ENCODE data around the gene PARP15. TPM values are rescaled to one million over a fixed set of nuclear protein-coding genes. Genes with fewer than 3 reads are reported as not detected.

The PARP15 gene
- total and polyA plus RNA-seq, 2 of the 4 experiments (the other 2 are of a cell fraction): 0.10 TPM; not detected in 1

DNA sequence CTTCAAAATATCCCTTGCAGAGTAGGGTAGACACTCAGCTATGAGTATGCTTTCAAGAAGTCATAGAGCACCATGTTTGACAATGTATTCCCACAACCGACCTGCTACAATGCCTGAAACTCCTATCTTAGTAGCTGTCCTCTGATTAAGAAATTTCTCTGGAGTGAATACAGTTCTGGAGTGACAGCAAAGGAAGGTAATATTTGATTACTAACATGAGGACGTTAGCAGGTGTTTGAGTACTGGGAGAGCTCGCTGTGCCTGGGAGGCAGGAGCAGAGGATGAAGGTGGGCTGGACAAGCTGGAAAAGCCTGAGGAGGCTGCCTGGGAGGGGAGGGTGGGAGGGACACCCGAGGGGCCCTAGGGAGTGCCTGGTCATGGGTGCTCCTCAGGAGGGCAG lies 42.9 kb downstream of the PARP15 start:
- Histone ChIP-seq H4K91ac (ENCODE audit: insufficient read depth, low read depth, low read length) (no peak overlapping the region), H3K9ac (ENCODE audit: low read depth, low read length) (no peak overlapping the region), H3K4ac (ENCODE audit: low read depth, low read length) (no peak overlapping the region), H4K5ac (ENCODE audit: low read depth, low read length) (no peak overlapping the region), H3K4me2 (ENCODE audit: low read depth, low read length) (no peak overlapping the region), H4K20me1 (ENCODE audit: insufficient read depth, low read length) (no peaks in the 10 kb centered on the region), H3K36me3 (ENCODE audit: control insufficient read depth, insufficient read depth, low read length) (no peaks in the 10 kb centered on the region), H2BK120ac (ENCODE audit: low read depth, low read length) (no peak overlapping the region), H3K4me3 (ENCODE audit: insufficient read depth, low read depth, low read length) (no peak overlapping the region), H3K9me1 (ENCODE audit: insufficient read depth, low read length) (no peaks in the 10 kb centered on the region), H2BK5ac (ENCODE audit: low read depth, low read length, poor library complexity, severe bottlenecking) (no peak overlapping the region), H3K9me3 (ENCODE audit: control insufficient read depth, insufficient read depth, low read length) (no peaks in the 10 kb centered on the region), H3K4me1 (ENCODE audit: control insufficient read depth, insufficient read depth, low read length) (peaks cover 3% of the 10 kb centered on the region; the same call in 1 of the 2 replicates), H3K79me1 (ENCODE audit: low read depth in 1 of 2, low read length in 2 of 2) (no peaks in the 10 kb centered on the region), H3K14ac (replicated peaks; ENCODE audit: low read depth, low read length) (no peak overlapping the region), H3K23ac (ENCODE audit: low read depth, low read length) (no peak overlapping the region), H2BK15ac (ENCODE audit: low read depth, low read length) (no peak overlapping the region), H2AK9ac (replicated peaks; ENCODE audit: low read depth, low read length, poor library complexity) (no peak overlapping the region), H2AK5ac (ENCODE audit: low read depth, low read length) (no peak overlapping the region), H3K18ac (ENCODE audit: low read depth, low read length) (no peak overlapping the region), H4K8ac (ENCODE audit: low read depth in 2 of 2, low read length in 2 of 2) (no peak overlapping the region), H3K56ac (ENCODE audit: extremely low read depth, insufficient read depth, low read length) (no peak overlapping the region), H3K27ac (ENCODE audit: insufficient read depth, low read length) (no peak overlapping the region), H2AFZ (replicated peaks; ENCODE audit: low read length, poor library complexity) (no peak overlapping the region), H3K27me3 (ENCODE audit: control insufficient read depth, insufficient read depth, low read length) (peaks cover 34% of the 10 kb centered on the region), H2BK20ac (ENCODE audit: low read depth, low read length) (no peak overlapping the region)
- no TSS peak for BruUV-seq (replicated peaks)
- TF ChIP-seq, protein P1, sequence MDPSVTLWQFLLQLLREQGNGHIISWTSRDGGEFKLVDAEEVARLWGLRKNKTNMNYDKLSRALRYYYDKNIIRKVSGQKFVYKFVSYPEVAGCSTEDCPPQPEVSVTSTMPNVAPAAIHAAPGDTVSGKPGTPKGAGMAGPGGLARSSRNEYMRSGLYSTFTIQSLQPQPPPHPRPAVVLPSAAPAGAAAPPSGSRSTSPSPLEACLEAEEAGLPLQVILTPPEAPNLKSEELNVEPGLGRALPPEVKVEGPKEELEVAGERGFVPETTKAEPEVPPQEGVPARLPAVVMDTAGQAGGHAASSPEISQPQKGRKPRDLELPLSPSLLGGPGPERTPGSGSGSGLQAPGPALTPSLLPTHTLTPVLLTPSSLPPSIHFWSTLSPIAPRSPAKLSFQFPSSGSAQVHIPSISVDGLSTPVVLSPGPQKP (IDR thresholded peaks at IDR 0.05; ENCODE audit: borderline replicate concordance, low read depth, low read length): no peak
- TF ChIP-seq RAD21 (IDR thresholded peaks at IDR 0.05; ENCODE audit: low read length): no peak
- no peak for TF ChIP-seq POLR2A (IDR thresholded peaks at IDR 0.05; ENCODE audit: low read depth, low read length)
- no peak for TF ChIP-seq RCOR1 (IDR thresholded peaks at IDR 0.05; ENCODE audit: insufficient replicate concordance, low read length)
- ChIA-PET CTCF (no interaction called here), POLR2A (ENCODE audit: unreplicated experiment) (no interaction called here)
- intact Hi-C loops (cut with micrococcal nuclease) (no loop called here), in situ Hi-C loops (cut with MboI; ENCODE audit: low sequenced_read_pairs) (no loop called here), dilution Hi-C loops (cut with HindIII; ENCODE audit: low sequenced_read_pairs, unreplicated experiment) (no loop called here)
- ATAC-seq (ENCODE audit: low read depth) (no peak), DNase-seq (no peak)
- no CpG with 5 or more reads among the region's 4 CpGs for WGBS, 2 experiments (ENCODE audit: extremely low coverage in 2 of 2, insufficient read length in 1 of 2)
